T47D (cell line): ENCODE measurements around the gene PALD1.

Experiments used
- DNase-seq, 2 experiments: peaks; one replicate each; pipeline versions ENCODE4 v3.0.0 to v3.0.0-alpha.2; 2011 to 2012; ENCODE audit warnings: low read depth in 1 of 2, low spot score in 1 of 2
- JUND ChIP-seq: IDR thresholded peaks from 2 replicates; pipeline ENCODE4 v1.6.1; 2012; ENCODE audit warnings: low read depth
- in situ Hi-C: cut with HindIII; loops from 2 replicates; pipeline ENCODE4 v1.10.0; 2016; ENCODE audit warnings: low sequenced_read_pairs, low pct_unique_long_range_greater_than_20kb

Gene PALD1

DNA sequence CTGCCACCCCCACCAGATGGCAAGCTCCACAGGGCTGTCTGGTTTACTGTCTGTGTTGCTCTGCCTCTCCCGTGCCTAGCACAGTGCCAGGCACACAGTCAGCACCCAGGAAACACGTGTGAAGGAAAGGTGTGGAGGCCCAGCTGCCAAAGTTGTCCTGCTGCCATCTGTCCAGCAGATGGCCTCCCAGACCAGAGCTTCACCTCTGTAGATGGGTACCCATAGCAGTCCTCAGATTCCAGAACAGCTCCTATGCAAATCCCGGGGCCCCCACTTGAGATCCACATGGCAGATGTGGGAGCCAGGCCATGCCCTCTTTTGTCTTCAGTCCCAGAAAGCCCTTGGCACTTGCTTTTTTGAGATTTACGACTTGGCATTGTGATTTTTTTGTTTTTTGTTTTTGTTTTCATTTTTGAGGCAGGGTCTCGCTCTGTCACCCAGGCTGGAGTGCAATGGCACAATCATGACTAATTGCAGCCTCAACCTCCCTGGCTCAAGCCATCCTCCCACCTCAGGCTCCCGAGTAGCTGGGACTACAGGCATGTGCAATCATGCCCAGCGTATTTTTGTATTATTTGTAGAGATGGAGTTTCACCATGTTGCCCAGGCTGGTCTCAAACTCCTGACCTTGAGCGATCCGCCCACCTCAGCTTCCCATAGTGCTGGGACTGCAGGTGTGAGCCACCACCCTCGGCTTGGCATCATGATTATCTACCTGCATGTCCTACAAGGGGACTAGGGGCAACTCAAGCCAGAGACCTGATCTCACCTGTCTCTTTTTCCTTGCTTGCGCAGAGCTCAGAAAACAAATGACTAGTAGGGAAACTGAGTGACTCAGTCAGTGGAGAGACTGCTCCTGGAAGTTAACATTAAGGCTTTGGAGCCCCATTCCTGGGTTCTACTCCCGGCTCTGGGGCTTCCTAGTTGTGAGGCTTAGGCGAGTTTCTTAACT lies 16.9 kb upstream of the PALD1 start:
- peak; percentile 65 to 79 for DNase-seq
- in situ Hi-C loops, result no loop called here
- TF ChIP-seq JUND, result no peak

- in situ Hi-C loops, result no loop called here
- no peak for TF ChIP-seq JUND
- peak in 1 of 2 experiments; percentile 15 for DNase-seq
Observed at GRCh38 chr10:70462349-70462984, 16.1 kb upstream of the PALD1 start.

DNA sequence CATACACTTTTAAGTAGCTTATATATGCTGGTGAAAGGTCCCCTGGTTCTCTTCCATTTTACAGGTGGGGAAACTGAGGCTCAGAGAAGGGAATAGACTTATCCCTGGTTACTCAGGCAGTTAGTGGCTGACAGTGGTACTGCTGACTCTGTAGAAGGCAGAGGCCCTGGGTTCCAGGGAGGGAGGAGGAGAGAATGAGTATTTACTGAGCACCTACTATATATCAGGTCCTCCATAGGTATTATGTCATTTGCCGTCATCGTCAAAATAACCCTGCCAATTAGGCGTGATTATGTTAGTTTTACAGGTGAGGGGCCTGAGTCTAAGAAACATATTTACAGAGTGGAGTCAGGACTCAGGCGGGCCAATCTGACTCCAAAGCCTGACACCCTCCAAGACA lies 13.3 kb upstream of the PALD1 start:
- TF ChIP-seq JUND, result no peak
- in situ Hi-C loops, result no loop called here
- DNase-seq, result no peak

DNA sequence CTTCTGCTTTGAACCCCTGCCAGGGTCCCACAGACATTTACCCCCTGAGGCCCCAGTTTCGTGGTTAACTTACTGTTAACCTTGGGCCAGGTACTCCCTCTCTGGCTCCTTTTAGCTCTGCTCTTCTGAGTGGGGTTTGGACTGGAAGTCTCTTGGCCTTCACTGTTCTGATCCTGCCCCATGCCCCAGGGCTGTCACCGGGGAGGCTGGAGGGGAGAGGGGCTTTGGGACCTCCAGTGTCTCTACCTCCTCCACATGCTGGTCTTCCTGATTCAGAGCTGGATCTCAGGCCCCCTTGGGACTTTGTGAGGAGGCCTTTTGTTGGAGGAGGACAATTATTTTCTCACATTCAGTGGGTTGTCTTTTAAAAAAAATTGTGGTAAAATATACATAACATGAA lies 12.7 kb upstream of the PALD1 start:
- TF ChIP-seq JUND, result no peak
- in situ Hi-C loops, result no loop called here
- DNase-seq, result no peak

GRCh38 chr10:70466951-70467350 lies 11.6 kb upstream of the PALD1 start:
- in situ Hi-C loops, result no loop called here
- TF ChIP-seq JUND, result no peak
- no peak for DNase-seq

GRCh38 chr10:70472799-70473454 lies 5.6 kb upstream of the PALD1 start:
- no peak for DNase-seq
- no peak for TF ChIP-seq JUND
- in situ Hi-C loops, result no loop called here

- peak in 1 of 2 experiments; percentile 28 for DNase-seq
- TF ChIP-seq JUND, result no peak
- in situ Hi-C loops, result no loop called here
Observed at GRCh38 chr10:70474780-70475179, 3.8 kb upstream of the PALD1 start.

GRCh38 chr10:70475661-70476060 lies 2.9 kb upstream of the PALD1 start:
- in situ Hi-C loops, result no loop called here
- TF ChIP-seq JUND, result no peak
- no peak for DNase-seq

DNA sequence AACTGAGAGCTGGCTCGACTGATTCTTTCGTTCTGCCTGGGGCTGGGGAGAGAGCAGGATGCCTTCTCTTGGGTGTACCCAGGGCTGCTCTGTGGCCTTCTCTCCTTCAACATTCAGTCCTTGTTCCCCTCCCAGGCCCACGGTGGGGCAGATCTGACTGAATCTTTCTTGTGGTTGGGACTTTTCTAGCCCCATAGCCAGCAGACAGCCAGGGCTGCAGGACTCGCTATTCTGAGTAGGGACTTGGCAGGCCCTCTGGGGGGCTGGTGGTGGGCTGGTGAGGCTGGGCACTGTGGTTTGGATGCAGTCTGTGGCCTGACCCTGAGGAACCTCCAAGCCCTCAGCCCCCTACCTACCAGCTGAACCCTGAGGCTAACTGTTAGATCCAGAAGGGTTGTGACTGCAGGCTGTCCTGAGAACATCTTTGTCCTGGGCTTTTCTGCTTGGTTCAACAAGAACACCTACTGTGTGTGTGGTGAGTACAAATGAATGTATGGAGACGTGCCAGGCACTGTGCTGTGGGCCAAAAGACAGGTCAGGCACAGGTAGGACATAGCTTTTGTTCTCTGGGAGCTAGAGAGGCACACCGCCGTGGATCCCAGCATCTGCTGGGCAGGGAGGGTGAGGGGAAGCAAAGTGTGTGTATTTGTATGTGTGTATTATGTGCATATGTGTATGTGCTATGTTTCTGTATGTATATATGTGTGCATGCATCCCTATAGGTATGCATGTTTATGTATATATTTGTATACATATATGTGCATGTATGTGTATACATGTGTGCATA lies 2.1 kb upstream of the PALD1 start:
- DNase-seq, result no peak
- TF ChIP-seq JUND, result no peak
- in situ Hi-C loops, result no loop called here

- no peak for DNase-seq
Observed at GRCh38 chr10:70477661-70478162, 855 bp upstream of the PALD1 start.

DNA sequence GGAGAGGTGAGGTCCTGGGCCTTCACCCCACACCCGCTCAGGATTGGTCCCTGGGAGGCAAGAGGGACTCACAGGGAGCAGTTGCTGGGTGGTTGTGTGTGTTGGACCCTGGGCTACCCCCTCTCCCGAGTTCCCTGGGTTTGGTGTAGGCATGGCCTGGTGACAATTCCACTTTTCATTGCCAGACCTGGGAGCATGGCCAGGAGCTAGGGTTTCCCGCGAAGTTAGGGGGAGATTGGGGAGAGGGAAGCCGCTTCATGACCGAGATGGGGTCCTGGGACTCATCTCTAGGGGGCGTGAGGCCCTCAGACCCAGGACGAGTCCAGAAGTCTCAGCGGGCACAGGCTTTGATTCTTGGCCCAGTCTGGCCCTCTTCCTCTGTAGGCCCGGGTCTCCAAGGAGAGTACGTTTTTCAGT lies 606 bp downstream of the PALD1 start:
- TF ChIP-seq JUND, result no peak
- DNase-seq, result no peak
- in situ Hi-C loops, result no loop called here

More at GRCh38 chr10:70477661-70478162, 855 bp upstream of the PALD1 start:
- in situ Hi-C loops, result no loop called here
- TF ChIP-seq JUND, result no peak
